Suppressor macrophage treated with lipopolysaccharide for 4 hours (primary cell): ENCODE data around the gene HOXB3.

Experiments
- DNase-seq: peaks from one replicate; pipeline ENCODE4 v3.0.0-alpha.2; 2020

Gene HOXB3

GRCh38 chr17:48589831-48590606, at the start of gene HOXB3:
TSS of gene HOXB3 (minus strand) at chr17:48590241. CDS start at chr17:48552474, 37,767 bp downstream.
- no peak for DNase-seq

DNA sequence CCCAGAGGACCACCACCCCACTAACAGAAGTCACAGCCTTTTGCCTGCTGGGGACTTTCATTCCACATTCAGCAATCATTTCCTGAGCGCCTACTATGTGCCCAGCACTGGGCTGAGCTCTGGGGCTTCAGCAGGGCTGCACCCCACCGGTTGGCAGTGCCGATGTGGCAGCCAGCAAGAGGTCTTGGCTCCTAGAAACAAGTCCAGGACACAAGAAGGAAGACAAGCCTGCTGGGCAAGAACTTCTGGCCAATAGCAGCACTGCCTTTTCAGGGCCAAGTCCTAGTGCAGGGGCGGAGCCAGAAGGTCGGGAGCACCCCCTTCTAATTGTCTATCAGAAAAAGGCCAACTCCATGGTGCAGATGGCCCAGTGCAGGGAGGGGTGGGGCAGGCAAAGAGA, 49.1 kb upstream of the HOXB3 start:
- DNase-seq, result no peak

DNA sequence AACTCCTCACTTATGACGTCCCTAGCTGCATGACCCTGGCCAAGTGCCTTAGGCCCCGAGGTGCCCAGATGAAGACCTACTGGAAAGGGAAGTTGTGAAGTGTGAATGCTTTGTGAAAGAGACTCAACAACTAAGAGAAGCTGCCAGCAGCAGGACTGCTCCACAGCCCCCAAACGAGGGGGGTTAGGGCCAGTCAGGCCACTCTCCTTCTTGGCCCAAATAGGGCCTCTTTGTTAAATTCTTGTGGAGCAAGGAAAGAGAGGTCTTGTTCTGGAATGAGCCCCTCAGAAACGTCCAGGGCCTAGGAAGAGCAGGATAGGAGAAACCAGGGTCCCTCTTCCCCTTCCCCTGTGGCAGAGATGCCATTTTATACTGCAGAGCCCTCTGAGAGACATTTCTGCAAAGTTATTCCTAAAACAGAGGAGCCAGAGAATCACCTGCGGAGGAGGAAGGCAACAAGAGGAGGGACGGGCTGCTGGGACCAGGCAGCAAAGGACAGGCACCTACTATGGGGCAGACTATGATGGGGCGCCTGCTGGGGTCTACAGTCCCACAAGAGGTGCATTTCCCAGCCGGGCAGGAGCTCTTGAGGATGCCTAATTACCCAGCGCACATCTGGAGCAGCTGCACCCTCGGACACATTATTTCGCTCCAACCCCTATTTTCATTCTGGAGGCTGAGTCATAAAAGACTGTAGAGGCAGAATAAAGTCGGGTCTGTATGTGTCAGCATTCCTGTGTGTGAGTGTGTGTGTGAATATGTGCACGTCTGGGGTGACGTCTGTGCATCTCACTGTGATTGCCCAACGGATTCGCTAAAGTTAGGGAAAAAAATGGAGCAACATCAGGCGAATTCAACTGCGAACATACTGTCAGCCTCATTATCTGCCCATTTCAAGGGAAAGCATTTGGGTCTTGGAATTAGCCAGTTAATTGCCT, 47.6 kb upstream of the HOXB3 start:
- DNase-seq, result no peak

DNA sequence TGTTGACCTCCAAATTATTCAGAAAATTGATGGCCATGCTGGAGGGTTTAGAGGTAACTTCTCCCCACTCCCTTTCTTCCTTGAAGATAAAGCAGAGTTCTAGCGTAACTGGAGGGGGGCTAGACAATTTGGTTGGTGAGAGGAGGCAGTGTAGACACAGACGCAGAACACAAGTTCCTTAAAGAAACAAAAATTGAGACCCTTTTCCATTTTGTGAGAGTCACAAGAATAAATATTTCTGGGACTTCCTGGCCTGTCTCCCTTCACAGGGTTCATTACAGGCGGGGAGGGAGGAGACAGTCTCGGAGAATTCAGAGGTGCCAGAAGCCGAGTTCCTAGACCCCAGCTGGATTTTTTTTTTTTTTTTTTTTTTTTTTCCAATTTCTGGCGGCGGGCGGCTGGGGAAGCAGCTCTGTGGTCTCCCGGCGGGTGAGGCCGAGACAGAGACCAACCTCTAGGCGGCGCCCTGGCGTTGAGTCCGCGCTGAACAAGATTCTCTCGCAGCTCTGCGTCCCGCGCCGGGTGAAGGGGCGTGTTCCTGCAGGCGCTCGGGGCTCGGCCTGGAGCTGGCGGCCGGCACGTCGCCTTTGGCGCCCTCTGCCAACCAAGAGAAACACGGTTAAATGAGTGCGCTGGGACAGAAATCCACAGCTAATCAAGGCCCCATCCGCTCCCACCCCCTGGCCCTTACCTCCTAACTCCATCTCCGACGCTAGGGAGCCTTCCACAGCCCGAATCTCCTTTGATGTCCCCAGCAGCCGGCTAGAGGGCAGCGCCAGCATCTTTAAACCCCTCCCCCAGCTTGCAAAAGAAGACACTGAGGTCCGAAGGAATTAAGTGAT, 46.4 kb upstream of the HOXB3 start:
- DNase-seq, result peak; percentile 70

DNA sequence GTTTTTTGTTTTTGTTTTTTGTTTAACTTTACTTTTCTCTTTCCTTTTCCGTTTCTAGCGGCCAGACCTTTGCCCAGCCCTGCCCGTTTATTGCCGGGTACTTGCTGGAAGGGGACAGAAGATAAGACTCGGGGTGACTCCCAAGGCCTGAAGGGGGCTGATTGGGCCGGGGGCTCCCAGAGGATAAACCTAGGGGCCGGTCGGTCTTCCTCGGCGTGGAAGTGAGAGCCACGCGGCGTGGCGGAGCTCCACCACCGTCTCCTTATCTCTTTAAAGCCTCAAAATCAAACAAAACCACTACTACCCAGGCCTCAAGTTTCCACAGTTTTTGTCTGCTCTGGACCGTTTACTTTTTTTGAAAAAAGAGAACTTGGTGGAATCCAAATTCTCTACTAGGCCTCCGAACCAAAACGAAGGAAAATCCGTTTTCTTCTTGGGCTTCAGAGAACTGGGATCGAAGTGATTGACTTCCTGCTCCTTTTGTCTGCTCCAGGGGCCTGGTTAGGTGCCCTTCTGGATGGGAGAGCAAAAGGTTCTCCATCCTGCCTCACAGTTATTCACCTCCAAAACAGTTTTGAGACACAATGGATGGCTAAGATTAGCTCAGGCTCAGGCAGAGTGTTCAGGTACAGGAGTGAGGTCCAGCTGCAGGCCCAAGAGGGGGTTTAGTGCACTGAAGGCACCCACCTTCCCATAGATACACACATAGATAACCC, 44.6 kb upstream of the HOXB3 start:
- no peak for DNase-seq

DNA sequence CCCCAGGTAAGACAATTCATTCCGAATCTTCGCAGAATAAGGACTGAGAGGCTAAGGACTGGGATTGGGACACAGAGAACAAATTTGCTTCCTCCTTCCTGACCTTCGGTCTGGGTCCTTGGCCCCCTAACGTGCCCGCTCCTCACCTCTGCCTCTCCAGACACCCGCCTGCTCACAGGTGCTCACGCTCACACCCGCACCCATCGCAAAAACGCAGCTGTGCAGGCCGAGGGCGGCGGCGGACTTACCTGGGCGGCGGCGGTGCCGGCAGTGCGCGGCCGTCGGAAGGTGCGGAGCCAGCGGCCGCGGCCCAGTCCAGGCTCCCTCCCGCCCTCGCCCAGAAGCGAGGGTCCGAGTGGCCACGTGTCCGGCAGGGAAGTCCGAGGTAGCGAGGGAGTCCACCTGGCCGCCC, 43.2 kb upstream of the HOXB3 start:
- DNase-seq, result no peak

GRCh38 chr17:48632579-48633265, 42.7 kb upstream of the HOXB3 start:
- DNase-seq, result no peak

GRCh38 chr17:48631693-48632578, 41.9 kb upstream of the HOXB3 start:
- DNase-seq, result no peak

DNA sequence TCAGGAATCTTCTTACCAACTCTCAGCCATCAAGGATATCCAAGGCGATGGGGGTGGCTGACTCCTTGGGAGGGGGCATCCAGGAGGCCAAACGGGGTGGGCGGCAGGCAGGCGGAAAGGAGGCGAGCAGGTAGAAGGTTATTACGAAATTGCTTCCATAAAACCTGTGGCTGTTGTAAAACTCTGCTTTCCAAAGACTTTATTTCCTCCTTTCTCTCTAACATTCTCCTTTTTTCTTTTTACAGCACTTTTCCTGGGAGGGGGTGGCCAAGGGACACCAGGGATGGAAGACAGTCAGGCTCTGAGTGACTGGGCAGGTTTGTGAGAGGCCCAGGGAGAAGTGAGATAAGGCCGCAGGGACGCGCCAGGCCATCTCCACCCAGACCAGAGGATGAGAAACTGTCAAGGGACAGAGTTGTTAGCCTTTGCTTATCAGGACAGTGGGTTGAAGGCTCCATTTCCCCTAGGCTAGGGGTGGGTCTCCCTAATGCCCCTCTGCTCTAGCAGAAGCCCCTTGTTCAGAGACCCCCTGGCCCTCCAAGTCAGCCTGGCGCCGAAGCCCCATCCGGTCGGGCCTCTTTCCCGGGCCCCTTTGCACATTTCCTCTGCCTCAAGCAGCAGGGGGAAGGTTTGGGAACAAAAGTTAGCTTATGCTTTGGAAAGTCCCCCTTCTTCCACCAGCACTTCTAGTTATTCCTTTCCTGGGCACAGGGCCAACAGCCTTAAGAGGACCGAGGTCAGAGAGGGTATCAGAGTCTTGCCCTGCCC, 41.1 kb upstream of the HOXB3 start:
- DNase-seq, result no peak

- no peak for DNase-seq
These were observed 40.2 kb upstream of the HOXB3 start for GRCh38 chr17:48630009-48630924.

- DNase-seq, result no peak
These were observed 39.3 kb upstream of the HOXB3 start for GRCh38 chr17:48629411-48629759.

DNA sequence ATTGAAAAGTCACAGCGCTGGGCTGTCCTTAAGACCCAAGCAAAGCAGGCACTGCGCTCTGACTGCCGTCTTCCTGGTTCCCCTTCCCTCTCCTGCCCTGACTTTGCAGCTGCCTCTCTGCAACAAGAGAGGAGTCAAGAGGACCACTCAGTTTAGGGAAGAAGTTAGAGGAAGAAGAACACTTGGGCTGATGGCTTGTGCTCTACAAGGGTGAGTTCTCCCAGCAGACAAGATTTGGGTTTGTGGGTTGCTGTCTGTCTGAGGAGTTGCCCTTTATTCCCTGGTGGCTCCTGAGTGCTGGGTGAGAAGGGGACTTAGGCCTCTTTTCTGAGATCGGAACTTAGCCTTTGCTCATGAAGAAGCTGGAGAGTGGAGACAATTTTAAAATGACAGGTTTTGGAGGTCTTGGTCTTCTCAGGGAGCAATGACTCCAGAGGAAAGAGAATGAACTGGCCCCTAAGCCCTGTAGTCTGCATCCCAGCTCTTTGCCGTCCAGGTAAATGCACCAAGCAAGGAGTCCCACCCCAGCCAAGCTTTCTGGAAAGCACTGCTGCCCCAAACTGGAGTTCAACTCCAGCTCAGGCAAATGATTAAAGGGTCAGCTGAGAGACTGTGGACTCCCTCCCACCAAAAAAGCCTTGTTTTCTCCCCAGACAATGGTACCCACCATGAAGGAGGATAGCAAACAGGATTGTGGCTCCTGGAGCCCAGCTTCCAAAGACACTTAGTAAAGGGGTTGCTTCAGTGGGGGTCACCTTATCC, 38.8 kb upstream of the HOXB3 start:
- no peak for DNase-seq

GRCh38 chr17:48627623-48628521, 37.8 kb upstream of the HOXB3 start:
- DNase-seq, result no peak

- no peak for DNase-seq
These were observed 37.1 kb upstream of the HOXB3 start for GRCh38 chr17:48627118-48627597.

GRCh38 chr17:48626245-48627117, 36.4 kb upstream of the HOXB3 start, which contains the start of gene HOXB9:
TSS of gene HOXB9 (minus strand) at chr17:48626358. CDS start at chr17:48626269, 89 bp downstream.
- no peak for DNase-seq
